Effector CD4-positive, alpha-beta T cell (primary cell): ENCODE results near the gene GUCA1C.

Experiments used
- DNase-seq: peaks from one replicate; pipeline ENCODE4 v3.0.0-alpha.2; 2020

Gene GUCA1C

DNA sequence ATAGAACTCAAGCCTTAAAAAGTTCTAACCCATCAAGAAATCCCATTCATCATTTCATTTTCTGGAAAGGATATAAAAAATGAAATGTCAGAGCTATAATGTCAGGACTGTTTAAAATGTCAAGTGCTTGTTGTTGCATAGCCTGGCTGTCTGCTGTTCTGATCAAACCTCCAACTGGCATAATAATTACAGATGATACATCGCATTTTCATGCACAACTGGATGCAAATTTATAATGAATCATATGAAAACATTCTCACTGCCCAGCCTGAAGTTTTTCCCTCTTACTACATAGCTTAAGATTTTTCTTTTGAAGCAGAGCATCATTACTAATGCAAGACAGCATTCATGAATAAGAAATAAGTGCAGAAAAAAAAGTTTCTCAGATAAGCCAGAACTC lies 46.5 kb downstream of the GUCA1C start:
- DNase-seq = no peak

DNA sequence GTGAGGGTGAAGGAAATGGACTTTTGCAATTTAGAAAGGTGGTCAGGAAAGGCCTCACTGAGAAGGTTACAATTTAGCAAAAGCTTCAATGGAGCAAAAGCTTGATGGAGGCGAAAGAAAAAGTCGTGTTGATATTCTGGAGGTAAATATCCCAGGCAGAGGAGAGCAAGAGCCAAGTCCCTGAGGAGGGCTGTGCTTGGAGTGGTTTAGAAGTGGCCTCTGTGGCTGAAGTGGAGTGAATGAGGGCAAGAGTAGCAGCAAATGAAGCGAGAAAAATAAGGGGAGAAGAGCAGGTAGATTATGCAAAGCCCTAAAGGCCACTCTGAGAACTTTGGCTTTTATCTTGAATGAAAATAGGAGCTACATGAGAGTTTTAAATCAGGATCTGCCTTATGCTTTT lies 54.1 kb downstream of the GUCA1C start:
- no peak for DNase-seq

DNA sequence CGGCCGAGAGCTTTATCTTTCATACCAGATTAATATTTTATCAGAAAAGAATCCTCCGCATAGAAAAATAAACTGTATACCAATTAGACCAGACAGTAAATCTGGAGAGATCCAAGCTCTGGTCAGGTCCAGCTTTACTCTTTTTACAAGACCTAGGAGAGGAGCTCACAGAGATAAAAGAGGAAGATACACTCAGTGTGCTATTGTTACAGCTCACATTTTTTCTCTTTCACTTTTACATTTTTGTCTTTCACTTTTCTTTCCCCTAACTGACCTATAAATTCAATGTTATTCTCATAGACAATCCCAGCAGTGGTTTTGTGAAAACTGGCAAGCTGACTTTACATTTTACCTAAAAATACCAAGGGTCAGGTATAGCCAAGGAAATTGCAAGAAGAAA lies 55.8 kb downstream of the GUCA1C start:
- no peak for DNase-seq

DNA sequence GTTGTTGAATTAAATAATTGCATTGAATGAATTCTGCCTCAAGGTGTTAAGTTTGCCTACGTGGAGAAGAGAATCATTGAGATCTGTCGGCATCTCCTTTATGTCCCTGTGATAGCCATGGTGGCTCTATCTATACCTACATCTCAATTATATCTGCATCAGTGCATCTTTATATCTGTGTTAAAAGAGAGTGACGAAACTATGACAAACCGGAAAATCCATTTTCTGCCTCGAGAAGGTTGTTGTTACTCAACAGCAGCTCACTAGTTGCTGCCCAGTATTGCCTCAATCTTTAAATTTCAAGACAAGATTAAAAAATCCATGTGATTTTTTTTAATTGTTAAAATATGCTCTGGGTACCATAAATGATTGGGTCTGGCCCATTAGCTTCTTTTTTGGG lies 58.7 kb downstream of the GUCA1C start:
- no peak for DNase-seq

DNA sequence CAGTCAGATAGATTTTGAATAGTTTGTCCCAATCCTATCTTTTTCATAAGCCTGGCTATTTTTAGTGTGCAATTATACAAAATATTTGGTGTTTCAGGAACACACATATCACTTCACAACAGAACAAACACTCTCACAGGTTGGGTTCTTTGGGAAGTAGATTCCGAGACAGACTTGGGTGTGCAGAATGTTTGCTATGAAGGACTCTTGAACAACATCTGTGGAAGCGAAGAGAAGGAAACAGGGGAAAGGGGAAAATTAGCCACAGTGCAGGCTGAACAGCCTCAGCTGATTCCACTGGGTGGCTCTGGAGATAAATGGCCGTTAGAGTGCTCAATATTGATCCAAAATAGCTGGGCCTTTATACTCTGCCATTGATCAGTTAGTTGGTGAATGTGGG lies 61.8 kb downstream of the GUCA1C start:
- no peak for DNase-seq

DNA sequence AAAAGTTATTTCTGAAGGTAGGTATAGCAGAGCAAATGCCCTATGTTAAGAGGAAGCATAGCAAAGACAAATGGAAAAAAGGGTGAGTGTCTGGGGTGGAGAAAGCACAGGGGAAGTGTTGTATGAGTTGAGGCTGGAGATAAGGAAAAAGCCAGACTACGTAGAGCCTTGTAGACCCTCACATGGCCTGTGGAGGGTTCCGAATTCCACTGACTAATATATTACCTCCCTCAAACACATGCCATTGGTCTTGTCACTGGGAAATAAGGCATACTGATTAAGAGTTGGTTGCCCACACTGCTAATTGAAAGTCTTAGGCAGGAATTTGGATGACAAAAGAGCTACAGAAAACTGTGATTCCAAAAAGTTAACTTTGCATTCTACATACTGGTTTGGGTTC lies 65.9 kb downstream of the GUCA1C start:
- DNase-seq = no peak

DNA sequence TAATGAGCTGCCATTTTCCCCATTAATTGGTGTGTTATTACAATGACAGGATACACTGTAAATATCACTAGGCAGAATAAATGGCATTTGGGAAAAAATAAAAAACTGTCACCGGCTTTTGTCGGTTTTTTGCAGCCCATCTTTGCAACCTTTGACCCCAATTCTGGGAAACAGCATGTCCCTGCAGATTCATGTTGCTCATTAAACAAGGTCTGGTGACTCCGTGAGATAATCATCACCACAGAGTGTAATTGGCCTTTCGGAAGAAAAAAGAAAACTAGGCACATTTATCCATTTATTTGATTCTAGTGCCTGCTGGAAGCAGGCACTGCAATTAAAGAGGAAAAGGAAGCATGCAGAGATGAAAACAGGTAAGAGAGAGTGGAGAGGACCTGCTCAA lies 66.6 kb downstream of the GUCA1C start:
- no peak for DNase-seq

DNA sequence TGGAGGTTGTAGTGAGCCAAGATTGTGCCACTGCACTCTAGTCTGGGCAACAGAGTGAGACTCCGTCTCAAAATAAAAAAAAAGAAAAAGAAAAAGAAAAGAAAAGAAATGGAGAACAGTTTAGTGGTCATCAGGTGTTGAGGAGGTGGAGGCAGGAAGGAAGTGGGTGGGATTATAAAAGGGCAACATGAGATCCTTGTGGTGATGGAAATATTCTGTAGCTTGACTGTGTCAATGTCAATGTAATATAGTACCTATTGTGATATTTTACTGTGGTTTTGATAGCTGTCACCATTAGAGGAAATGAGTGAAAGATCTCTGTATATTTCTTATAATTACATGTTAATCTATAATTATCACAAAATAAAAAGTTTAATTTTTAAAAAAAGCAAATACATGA lies 70.3 kb downstream of the GUCA1C start:
- no peak for DNase-seq

DNA sequence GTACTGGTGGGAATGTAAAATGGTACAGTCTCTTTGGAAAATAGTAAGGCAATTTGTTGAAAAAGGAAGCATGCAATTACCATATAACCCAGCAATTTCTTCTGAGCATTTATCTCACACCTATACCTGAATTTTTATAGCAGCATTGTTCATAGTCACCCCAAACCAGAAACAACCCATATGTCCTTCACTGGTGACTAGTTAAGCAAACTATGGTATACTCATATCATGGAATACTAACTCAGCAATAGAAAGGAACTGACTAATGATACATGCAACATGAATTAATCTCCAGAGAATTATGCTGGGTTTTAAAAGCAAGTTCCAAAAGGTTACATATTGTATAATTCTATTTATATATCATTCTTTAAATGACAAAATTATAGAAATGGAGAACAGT lies 70.9 kb downstream of the GUCA1C start:
- no peak for DNase-seq

DNA sequence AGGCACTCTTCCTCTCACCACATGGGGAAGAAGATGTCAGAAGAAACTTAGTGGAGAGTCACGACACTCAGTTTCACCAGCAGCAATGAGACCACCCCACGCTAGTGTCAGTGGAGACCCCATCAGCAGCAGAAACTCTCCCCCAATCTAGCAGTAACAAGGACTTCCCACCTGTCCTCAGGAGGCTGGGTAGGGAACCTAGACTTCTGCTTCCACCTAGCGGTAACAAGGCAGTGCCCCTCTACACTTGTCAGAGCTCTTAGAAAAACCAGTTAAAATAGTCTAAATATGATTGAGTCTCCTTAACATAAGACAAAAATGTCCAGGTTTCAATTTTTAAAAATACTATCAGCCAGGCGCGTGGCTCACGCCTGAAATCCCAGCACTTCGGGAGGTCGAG lies 73.8 kb downstream of the GUCA1C start:
- no peak for DNase-seq

DNA sequence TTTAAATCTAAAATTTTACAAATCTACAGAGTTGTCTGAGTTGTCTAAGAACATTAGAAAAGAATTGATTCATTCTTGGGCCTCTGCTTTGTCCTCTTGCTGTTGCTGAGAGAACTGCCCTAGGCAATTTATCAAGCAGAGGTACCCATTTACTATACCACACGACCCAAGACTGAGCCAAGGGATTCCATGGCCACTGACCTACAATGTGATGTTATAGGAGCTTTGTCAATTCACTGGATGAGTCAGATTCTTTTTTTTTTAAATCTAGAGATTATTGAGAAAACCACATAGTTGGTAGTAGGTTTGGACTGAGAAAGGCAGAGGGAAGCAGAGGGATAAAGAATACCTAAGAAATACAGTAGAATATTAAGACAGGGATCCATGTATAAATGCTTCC lies 75.8 kb downstream of the GUCA1C start:
- DNase-seq = no peak

DNA sequence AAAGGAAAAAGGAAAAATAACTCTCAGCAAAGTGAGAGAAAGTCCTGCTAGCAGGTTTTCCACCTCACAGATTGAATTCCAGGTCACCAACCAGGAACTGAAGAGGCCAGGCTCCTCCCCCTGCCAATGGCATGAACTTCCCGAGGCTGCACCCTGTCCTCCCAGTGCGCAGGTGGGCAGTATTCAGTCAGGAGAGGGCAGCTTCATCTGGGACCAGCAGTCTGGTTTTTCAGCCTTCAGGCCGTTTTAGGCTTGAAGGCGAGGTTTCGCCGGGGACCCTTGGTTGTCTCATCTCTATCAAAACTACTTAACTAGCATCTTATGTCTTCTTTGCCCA lies 89.9 kb downstream of the GUCA1C start:
- no peak for DNase-seq

DNA sequence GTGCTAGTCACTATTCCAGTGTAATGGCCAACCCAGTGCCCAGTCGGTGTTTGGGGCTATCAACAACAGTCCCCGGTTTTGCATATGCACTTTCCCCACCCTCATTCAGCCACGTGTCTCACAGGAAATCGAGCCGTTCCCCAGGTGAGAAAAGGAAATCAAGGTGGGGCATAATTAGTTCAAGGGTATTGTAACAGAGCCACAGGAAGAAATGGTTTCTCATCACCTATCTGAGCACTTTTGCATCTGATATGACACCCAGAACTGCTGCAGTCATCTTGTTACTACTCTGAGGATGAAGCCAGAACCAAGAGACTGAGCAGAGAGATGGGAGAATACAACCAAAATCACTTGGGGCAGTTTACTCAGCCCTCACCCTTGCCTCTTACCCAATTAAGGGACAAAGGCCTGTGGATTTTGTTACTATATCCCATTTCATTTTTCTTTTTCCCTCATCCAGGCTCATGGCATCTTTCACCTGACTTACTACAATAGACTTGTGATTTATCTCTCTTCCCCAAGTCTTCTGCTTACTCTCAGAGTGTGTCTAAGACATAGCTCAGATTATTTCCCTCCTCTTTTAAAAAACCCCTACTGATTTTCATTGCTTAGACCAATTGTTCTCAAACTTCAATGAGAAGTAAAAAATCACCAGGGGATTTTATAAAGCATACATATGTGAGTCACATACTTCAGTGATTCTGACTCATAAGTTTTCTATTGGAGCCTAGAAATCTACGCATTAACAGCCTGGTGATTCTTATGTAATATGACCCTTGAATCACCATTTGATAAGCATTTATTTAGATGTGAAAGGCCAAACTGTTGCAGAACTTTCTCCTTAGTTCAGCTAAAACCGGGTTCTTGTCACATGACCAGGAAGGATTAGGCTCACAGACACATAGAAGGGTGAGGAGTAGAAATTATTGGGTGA lies 90.5 kb downstream of the GUCA1C start:
- DNase-seq = no peak

DNA sequence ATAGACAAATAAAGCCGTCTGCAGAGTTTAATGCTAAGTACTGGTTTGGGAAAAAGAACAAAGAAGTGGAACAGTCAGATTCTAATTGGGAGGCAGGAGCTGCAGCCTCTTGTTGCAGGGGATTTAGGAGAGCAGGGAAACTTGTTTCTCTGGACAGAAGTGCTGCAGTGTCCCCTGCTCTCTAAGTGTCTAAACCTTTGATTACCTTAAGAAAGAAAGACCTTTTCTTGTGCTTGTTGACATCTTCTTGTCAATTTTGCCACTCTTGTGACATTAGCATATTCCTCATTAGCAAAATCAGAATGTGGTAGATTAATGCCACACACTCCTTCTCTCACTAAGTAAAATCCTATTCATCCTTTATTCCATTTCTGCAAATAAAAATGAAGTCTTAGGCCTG lies 92.3 kb downstream of the GUCA1C start:
- DNase-seq = no peak
